Measurements from ENCODE around the gene P2RX7.

P2RX7 gene

DNA sequence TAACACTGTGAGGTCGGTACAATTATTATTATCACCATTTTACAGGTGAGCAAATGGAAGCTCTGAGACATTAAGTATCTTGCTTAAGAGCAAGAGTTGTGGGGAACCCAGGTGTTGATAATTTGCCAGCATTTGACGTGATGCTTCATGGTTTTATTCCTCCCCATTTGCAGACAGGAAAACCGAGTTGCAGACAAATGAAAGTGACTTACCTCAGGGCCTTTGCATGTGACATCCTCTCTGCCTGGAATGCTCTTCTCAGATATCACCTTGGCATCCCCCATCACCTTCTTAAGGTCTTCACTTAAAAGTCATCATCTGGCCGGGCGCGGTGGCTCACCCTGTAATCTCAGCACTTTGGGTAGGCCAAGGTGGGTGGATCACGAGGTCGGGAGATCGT, 21.0 kb upstream of the P2RX7 start:
- TF ChIP-seq, protein P1, sequence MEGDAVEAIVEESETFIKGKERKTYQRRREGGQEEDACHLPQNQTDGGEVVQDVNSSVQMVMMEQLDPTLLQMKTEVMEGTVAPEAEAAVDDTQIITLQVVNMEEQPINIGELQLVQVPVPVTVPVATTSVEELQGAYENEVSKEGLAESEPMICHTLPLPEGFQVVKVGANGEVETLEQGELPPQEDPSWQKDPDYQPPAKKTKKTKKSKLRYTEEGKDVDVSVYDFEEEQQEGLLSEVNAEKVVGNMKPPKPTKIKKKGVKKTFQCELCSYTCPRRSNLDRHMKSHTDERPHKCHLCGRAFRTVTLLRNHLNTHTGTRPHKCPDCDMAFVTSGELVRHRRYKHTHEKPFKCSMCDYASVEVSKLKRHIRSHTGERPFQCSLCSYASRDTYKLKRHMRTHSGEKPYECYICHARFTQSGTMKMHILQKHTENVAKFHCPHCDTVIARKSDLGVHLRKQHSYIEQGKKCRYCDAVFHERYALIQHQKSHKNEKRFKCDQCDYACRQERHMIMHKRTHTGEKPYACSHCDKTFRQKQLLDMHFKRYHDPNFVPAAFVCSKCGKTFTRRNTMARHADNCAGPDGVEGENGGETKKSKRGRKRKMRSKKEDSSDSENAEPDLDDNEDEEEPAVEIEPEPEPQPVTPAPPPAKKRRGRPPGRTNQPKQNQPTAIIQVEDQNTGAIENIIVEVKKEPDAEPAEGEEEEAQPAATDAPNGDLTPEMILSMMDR (conservative IDR thresholded peaks at IDR 0.05) = no peak
- no peak overlapping the region for H3K27ac ChIP-seq

DNA sequence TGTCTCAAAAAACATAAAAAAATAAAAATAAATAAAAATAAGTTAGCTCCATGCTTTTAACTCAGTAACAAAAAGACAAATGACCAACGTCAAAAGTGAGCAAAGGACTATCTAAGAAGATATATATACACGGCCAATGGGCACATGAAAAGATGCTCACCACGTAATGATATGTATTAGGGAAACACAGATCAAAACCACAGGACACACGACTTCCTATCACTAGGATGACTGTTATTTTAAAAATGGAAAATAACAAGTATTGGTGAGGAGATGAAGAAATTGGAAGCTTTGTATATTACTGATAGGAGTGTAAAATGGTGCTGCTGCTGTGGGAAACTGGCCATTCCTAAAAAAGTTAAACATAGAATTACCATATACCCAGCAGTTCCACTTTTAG, 20.2 kb upstream of the P2RX7 start:
- TF ChIP-seq, protein P1 (conservative IDR thresholded peaks at IDR 0.05) = no peak
- no peak overlapping the region for H3K27ac ChIP-seq

DNA sequence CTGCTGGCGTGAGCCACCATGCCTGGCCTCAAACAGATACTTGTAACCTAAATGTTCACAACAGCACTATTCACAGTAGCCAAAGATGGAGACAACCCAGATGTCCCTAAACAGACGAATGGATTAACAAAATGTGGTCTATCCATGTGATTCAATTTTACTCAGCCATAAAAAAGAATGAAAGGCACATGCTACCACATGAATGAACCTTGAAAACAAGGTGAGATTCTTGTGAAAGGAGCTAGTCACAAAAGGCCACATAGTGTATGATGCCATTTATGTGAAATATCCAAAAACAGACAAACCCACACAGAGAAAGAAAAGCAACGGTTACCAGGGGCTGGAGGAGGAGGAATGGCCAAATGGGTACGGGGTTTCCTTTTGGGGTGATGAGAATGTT, 19.6 kb upstream of the P2RX7 start:
- H3K27ac ChIP-seq = no peak overlapping the region

GRCh38 chr12:121114019-121114639, 18.5 kb upstream of the P2RX7 start:
- TF ChIP-seq, protein P1 (conservative IDR thresholded peaks at IDR 0.05) = no peak
- no peak overlapping the region for H3K27ac ChIP-seq

More for the DNA sequence above, 19.6 kb upstream of the P2RX7 start:
- TF ChIP-seq, protein P1 (conservative IDR thresholded peaks at IDR 0.05) = no peak

DNA sequence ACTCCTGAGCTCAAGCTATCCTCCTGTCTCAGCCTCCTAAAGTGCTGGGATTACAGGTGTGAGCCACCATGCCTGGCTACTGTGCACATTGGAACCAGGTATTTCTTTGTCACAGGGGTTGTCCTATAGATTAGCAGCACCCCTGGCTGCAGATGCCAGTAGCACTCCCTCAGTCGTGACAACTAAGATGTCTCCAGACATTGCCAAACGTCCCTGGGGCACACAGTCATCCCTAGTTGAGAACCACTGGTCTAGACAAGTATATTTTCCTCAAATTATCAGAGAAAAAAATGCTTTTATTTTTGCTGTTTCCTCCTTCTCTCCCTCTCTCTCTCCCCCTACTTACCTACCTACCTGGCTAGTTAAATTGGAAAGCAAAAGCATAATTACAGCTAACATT, 17.9 kb upstream of the P2RX7 start:
- TF ChIP-seq, protein P1 (conservative IDR thresholded peaks at IDR 0.05) = no peak

DNA sequence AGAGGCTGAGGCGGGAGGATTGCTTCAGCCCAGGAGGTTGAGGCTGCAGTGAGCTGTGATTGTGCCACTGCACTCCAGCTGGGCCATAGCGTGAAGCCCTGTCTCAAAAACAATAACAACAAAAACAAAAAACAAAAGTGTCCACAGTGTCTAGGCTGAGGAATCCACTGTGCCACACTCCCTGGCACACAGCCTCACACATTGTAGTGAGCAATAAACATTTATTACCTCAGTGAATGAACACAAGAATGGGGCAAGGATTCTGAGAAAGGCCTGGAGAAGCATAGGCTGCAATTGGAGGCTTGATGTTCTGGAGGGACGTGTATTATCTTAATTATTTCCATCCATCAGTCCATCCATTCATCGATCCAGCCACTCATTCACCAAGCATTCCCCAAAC, 17.1 kb upstream of the P2RX7 start:
- no peak overlapping the region for H3K27ac ChIP-seq
- TF ChIP-seq, protein P1 (conservative IDR thresholded peaks at IDR 0.05) = no peak

More for the DNA sequence above, 17.9 kb upstream of the P2RX7 start:
- no peak overlapping the region for H3K27ac ChIP-seq

- H3K27ac ChIP-seq = no peak overlapping the region
- TF ChIP-seq, protein P1 (conservative IDR thresholded peaks at IDR 0.05) = no peak
These were observed 16.1 kb upstream of the P2RX7 start for GRCh38 chr12:121116318-121117225.
